Effector CD4-positive, alpha-beta T cell (primary cell): ENCODE data around the gene ARHGEF10L. TPM values are rescaled to one million over a fixed set of nuclear protein-coding genes. Genes with fewer than 3 reads are reported as not detected.
"Not testable (repeated sequence)": the region's sequence is repeated elsewhere in the genome, so short reads cannot be mapped to it uniquely, and the experiment has no call there.

Experiments
- DNase-seq: peaks from one replicate; pipeline ENCODE4 v3.0.0-alpha.2; 2020
- total RNA-seq: gene quantifications from one replicate; lab custom pipeline; 2026; lab: John Stamatoyannopoulos, UW

Gene ARHGEF10L, protein sequence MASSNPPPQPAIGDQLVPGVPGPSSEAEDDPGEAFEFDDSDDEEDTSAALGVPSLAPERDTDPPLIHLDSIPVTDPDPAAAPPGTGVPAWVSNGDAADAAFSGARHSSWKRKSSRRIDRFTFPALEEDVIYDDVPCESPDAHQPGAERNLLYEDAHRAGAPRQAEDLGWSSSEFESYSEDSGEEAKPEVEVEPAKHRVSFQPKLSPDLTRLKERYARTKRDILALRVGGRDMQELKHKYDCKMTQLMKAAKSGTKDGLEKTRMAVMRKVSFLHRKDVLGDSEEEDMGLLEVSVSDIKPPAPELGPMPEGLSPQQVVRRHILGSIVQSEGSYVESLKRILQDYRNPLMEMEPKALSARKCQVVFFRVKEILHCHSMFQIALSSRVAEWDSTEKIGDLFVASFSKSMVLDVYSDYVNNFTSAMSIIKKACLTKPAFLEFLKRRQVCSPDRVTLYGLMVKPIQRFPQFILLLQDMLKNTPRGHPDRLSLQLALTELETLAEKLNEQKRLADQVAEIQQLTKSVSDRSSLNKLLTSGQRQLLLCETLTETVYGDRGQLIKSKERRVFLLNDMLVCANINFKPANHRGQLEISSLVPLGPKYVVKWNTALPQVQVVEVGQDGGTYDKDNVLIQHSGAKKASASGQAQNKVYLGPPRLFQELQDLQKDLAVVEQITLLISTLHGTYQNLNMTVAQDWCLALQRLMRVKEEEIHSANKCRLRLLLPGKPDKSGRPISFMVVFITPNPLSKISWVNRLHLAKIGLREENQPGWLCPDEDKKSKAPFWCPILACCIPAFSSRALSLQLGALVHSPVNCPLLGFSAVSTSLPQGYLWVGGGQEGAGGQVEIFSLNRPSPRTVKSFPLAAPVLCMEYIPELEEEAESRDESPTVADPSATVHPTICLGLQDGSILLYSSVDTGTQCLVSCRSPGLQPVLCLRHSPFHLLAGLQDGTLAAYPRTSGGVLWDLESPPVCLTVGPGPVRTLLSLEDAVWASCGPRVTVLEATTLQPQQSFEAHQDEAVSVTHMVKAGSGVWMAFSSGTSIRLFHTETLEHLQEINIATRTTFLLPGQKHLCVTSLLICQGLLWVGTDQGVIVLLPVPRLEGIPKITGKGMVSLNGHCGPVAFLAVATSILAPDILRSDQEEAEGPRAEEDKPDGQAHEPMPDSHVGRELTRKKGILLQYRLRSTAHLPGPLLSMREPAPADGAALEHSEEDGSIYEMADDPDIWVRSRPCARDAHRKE (N-terminal part only)
- total RNA-seq, result not detected

DNA sequence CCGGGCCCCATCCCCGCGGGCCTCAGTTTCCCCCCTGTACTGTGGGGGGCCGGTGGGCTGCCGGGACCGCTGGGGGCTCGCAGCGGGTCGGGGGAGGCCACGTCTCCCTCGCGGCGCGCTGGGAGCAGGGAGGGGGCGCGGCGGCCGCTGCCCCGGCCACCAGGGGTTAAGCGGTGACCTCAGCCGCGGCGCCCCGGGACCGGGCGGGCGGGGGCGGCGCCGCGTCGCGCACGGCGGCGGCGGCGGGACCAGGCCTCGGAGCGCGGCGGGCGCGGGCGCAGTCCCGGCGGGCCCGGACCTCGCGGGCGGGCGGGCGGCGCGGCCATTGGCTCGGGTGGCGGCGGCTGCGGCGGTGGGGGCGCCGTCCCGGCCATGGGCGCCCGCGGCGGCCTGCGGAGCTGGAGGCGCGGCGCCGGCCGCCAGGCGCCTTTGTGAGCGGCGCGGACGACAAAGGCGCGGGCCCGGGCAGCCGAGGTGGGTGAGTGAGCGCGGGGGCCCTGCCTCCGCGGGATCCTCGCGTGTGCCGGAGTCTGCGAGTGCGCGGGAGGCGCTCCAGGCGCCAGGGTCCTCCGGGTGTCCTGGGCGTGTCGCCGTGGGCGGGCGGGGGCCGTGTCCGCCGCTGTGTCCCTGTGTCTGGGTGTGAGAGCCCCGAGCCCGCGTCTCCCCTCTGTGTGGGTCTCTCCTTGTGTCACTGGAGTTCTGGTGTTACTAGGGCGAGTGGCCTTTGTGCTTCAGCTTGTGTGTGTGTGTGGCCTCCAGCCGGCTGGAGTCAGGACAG lies at the start of gene ARHGEF10L:
TSS of gene ARHGEF10L (plus strand) at position 222 of the 778 bp plus-strand sequence. CDS start 40,898 bp downstream, outside the sequence.
- DNase-seq, result no peak

DNA sequence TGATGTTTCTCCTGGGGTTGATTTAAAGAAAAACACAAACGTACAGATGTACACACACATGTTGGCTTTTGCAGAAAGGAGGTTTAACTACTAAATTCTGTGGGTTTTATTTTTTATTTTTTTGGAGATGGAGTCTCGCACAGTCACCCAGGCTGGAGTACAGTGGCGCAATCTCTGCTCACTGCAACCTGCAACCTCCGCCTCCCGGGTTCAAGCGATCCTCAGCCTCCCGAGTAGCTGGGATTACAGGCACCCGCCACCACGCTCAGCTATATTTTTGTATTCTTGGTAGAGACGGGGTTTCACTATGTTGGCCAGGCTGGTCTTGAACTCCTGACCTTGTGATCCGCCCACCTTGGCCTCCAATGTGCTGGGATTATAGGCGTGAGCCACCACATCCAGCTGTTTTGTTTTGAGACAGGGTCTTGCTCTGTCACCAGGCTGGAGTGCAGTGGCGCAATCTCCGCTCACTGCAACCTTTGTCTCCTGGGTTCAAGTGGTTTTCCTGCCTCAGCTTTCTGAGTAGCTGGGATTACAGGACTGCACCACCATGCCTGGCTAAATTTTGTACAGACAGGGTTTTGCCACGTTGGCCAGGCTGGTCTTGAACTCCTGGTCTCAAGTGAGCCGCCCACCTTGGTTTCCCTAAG lies 49.6 kb upstream of the ARHGEF10L start:
- DNase-seq, result not testable (repeated sequence)

DNA sequence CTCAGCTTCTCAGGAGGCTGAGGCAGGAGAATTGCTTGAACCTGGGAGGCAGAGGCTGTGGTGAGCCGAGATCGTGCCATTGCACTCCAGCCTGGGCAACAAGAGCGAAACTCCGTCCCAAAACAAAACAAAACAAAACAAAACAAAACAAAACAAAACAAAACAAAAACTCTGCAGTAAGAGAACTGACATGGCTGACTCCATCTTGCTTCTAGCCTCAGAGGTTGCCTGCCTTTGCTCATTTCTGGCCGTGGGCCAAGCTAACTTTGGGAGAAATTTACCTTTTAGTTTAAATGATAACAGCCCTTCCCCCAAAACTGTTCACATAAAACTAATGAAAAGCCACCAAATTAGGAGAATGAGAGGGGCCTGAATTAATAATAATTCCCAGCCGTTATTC lies 48.8 kb upstream of the ARHGEF10L start:
- DNase-seq, result not testable (repeated sequence)

DNA sequence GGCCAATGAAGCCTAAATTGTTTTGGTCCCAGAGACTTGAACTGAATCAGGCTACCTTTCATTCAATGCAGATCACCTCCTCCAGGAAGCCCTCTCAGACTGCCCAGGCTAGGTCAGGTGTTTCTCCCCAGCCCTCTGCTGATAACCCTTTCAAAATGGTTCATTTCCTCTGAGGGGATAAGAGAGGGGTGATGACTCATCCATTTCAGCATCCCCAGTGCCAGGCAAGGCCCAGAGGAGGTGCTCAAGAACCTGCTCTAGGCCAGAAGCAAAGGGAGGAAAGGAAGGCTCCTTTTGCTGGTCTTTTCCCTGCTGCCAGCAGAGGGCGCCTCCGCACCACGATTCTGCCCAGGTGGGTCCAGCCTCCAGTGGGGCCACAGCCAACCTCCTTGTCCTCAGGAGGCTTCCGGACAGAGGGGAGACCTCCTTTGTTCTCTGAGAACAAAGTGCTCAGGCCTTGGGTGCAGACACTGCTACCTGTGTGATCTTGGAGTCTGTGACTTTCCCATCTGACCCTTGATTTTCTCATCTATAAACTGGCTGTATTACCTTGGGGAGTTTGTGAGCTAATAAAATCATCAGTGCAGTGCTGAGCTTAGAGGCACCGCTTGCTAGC lies 45.3 kb upstream of the ARHGEF10L start:
- DNase-seq, result peak; percentile 41

DNA sequence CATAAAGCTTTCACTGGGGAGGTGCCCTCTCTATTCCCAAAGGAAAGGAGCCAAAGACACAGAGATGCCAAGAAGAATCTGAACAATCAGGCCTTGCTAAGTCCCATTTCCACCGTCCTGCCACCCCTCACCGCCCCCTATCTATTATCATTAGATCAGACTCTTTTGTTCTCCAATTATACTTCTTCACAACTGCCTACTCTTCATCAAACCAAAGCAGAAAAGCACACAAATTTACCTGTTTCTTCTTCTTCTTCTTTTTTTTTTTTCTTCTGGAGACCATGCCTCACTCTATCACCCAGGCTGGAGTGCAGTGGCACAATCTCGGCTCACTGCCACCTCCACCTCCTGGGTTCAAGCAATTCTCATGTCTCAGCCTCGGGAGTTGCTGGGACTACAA lies 43.1 kb upstream of the ARHGEF10L start:
- no peak for DNase-seq

DNA sequence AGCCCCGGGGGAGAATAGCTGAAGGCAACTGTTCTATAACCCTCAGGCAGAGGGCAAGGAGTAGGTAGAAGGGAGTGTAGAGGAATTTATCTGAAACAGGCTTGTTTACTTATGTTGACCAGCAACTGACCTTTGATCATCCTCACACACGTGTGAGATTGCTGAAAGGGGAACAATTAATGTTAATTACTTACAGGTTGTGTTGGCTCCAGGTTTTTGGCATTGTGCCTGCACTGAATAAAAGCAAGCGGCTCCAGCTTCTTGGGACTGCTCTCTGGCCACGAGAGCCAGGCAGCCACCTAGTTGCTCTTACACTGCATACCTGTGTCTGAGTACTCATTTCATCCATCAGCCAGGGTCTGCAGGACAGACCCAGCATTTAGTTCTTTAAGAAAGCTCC lies 41.3 kb upstream of the ARHGEF10L start:
- DNase-seq, result no peak

DNA sequence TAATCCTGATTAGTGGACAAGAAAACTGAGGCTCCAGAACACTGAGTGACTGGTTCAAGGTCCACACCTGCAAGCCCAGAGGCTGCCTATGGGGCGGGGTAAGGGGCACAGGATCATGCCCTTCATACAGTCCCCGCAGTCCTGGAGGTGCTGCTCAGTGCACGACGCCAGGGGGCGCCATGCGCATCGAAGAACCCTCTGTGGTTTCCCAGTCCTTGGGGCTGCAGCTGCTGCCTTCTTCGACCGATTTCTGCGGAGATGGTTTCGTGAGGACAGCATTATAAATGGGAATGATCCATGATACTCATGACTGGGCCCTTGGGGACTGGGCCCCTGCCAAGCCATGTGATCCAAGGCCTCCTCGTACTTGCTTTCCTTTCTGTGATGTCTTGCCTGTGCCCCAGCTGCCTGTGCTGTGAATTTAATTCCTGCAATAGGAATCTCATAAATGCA lies 37.1 kb upstream of the ARHGEF10L start:
- no peak for DNase-seq

DNA sequence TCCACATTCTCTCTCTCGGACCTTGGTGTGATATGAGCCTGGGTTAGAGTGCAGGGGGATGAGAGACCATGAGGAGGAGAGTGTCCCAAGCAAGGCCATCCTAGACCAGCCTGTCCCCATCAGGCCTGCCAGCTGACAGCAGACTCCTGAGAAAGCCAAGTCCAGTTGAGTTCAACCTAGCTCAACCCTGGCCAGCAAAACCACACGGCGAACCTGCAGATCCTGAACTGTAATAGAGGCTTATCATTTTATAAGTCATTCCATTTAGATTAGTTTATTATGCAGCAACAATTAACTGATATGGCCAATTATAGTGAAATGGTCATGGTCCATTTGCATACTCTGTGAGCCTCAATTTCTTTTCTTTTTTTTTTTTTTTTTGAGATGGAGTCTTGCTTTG lies 36.4 kb upstream of the ARHGEF10L start:
- DNase-seq, result no peak

DNA sequence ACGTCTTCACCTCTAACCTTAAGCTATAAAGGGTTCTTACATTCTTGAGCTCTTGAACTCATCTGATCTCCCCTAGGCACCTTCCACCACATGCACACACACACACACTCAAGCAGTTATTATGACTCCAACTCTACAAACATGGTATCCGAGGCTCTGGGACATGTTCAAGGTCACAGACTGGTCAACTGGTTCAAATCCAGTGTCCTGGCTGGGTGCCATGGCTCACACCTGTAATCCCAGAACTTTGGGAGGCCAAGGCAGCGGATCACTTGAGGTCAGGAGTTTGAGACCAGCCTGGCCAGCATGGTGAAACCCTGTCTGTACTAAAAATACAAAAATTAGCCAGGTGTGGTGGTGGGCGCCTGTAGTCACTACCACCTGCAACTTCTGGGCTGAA lies 32.3 kb upstream of the ARHGEF10L start:
- not testable (repeated sequence) for DNase-seq

DNA sequence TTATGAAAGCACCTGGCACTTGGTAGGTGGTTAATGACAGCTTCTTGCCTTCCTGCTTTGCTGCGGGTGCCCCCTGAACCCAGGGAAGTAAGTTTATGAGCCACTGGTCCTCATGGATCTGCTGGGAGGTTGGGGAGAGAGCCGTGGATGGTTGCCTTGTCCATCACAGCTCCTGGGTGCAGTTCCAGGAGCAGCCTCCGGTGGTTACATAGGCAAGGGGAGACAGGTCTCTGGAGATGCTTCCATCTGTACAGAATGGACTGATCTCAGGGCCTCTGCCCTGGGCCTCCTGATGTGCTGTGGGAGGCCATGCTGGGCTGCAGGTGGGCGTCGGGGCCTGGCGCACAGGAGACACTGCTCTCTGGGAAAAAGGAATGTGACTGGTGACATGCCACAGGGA lies 31.6 kb upstream of the ARHGEF10L start:
- DNase-seq, result no peak

DNA sequence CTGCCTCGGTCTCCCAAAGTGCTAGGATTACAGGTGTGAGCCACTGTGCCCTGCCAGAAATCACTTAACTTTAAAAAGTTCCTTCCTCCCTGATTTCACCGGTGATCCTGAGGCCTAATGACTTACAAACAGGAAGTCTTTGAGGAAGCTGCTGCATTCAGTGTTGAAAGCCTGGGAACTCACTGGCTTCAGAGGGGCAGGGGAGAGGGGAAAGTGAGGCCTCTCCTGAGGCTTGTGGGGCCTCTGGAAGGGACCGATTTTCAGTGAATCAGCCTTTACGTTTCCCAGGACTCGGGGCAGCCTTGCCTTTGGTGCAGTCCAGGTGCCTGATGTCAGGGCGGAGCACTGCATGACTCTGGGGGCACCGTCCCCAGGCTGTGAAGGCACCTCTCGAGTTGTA lies 30.1 kb upstream of the ARHGEF10L start:
- DNase-seq, result no peak

DNA sequence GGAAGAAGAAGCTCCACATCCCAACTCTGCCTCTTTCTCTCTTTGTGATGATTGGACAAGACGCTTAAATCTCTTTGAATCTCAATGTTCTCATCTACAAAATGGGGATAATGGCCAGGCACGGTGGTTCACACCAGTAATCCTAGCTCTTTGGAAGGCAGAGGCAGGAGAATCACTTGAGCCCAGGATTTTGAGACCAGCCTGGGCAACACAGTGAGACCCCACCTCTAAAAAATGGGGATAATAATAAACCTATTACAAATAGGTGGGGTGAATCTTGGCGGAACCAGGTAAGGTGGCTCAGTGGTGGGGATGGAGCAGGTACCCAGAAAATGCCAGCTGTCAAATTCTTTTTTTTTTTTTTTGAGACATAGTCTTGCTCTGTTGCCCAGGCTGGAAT lies 29.4 kb upstream of the ARHGEF10L start:
- DNase-seq, result no peak

DNA sequence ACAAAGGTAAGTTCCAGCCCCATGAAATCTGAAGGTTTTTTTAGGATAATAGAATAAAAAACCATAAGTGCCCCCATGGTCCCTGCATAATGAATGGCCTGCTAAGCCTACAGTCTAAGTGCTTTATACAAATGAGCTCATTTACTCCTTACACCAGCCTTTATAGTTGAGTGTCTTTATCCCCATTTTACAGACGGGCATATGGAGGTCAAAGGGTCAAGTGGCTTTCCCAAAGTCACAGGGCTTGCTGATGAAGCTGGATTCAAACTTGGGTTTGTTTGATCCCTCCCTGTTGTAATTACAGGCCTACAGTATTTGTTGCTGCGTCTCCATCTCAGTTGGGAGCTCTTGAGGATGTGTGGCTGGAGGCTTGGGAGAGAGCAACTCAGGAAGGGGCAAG lies 28.3 kb upstream of the ARHGEF10L start:
- DNase-seq, result no peak

DNA sequence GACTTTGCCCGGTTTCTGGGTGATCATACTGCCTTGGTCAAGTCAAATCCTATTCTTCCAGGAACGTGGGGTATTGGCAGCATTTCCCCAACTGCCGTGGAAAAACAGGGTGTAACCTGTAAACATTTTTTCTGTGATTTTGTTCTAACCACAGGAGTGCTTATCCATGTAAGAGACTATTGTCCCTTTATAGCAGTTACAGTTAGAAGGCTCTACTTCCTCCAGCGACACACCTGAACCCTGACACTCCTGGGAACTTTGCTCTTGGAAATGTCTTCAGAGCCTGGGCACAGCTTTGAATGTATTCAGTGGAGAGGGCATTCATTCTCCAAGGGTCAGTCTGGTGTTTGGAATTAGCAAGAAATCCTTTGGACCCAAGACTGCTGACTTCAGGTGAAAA lies 26.4 kb upstream of the ARHGEF10L start:
- no peak for DNase-seq

DNA sequence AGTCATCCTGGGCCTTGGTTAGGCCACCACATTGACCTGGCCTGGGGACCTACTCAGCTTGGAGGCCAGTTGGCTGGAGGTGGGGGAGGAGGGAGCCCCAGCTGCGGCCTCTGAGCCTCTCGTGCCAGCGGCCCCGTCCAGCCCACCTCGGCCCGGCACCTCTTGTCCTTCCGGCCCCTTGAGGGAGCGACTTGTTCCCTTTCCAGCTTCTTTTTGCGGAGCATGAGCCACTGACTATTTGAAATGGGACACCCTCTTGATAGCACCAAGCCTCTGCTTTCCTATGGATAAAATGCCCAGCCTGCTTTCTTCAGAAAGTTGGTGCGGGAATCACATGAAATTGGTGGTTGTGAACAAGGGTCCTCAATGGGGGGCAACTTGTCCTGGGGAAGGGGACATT lies 24.7 kb upstream of the ARHGEF10L start:
- no peak for DNase-seq

DNA sequence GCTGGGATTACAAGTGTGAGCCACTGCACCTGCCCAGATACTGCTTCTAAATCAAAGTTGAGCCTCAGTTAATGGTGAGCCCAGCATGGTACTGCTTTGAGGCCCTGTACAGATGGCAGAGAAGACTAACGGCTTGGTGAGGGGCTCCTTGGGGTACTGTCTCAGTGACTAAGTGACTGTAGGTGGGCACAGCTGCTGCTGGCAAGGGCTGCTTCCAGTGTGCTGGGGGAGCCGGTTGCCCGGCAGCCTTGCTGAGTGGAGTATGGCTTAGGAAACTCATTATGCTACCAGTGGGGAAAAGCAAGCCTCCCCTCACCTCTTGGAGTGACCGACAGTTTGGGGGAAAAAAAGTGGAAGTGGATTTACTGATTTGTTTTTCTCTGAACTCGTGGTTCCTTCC lies 23.6 kb upstream of the ARHGEF10L start:
- DNase-seq, result no peak

DNA sequence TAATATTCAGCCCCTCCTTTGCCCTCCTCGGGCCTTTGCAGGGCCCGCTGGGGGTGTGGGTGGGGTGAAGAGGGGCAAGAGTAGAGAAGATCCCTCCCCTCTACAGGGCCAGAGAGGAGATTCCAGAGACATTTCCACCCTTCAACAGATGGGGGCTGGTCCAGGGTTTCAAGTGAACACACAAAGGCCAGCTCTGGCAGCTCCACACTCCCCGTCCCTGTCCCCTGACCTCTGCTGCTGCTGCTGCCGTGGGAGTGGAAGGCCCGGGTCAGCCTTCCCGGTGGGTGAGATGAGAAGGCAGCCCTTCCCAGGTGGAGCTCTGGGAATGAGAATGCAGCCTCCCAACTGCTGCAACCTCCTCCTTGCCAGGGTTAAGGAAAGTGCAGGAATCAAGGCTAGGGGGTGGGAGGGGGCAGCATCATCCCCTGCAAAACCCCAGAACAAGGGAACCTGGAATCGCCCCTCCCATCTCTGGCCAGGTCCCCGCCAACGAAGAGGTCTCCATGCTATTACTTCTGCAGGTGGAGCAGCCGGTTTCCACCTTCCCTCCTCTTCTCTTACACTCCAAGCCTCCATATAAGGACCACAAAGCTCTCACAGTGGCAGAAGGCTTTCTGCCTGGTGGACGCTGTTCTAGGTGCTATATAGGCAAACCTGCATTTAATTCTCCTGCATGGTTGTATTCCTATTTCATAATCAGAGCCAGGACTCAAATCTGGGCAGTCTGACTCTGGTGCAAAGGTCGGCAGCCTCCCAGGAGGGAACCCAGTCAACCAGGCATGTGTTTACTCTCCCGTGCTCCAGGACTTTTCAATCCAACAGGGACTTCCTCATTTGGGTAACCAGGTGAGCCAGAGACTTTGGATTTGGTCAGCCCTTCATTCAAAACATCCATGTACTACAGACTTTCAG lies 22.9 kb upstream of the ARHGEF10L start:
- DNase-seq, result no peak

DNA sequence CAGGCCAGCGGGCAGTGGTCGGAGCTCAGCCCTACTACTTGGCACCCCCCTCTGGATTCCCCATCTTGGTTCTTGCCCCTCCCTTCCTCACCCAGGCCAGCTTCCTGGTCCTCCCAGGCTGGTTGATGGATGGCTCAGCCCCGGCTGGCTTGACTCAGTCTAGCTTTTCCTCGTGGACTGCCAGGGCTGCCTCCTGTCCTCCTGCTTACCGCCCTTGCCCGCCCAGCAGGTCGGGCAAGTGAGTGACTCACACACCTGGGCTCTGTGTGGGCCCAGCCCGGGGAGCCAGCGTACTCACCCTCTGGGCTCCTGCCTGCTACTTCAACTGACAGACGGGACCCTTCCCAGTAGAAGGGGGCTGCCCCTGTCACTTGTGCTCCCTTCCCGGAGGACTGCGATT lies 19.5 kb upstream of the ARHGEF10L start:
- no peak for DNase-seq

DNA sequence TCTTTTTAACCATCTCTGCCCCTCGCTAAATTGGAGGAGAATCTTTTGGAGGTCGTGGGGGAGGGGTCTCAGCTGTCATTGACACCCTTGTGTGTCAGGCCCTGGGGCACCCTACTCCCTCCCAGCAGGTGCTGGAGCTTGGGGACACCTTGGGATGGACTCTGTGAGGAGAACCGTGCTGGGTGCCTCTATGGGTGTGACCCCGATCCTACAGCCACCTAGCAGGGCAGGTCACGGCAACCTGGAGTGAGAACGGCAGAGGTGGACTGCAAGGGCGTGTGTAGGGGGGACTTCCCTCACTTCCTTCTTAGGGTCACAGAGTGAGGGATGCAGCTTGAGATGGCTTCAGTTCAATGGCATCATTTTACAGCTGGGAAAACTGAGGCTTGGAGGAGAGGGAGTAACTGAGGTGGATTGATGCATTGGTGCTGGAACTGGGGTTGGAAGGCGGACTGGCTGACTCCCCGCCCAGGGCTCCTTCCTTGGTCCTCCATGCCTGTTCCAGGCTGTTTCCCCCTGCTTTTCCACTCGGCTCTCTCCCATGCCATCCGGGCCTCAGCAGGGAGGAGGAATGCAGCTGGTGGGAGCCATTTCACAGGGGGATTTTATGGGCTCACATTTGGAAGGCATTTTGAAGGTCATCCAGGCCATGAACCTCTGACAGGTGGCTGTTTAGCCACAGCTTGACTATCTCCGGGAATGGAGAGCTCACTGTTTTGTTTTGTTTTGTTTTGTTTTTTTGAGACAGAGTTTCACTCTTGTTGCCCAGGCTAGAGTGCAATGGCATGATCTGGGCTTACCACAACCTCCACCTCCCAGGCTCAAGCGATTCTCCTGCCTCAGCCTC lies 18.8 kb upstream of the ARHGEF10L start:
- DNase-seq, result no peak
